RCC 7860 (cell line): ENCODE data around the gene NPEPPS.
"Not testable (repeated sequence)": the region's sequence is repeated elsewhere in the genome, so short reads cannot be mapped to it uniquely, and the experiment has no call there.

Experiments used
- DNase-seq: peaks from one replicate; pipeline ENCODE4 v3.0.0-alpha.2; 2015; ENCODE audit warnings: low spot score
- FAIRE-seq: peaks from 2 replicates; lab custom pipeline; 2012; peaks lifted over from hg19 to GRCh38; lab: Jason Lieb, UNC

The NPEPPS gene

GRCh38 chr17:47560517-47561043 lies 29.7 kb downstream of the NPEPPS start:
- not testable (repeated sequence) for FAIRE-seq, DNase-seq

- FAIRE-seq, DNase-seq: not testable (repeated sequence)
These were observed 30.9 kb downstream of the NPEPPS start for GRCh38 chr17:47561698-47562405.

- DNase-seq, result not testable (repeated sequence)
- peak; percentile 49 for FAIRE-seq
These were observed 31.4 kb downstream of the NPEPPS start for GRCh38 chr17:47562406-47562705.

- DNase-seq, FAIRE-seq: not testable (repeated sequence)
These were observed 36.4 kb downstream of the NPEPPS start for GRCh38 chr17:47567261-47567660.

GRCh38 chr17:47572561-47572960 lies 41.7 kb downstream of the NPEPPS start:
- not testable (repeated sequence) for FAIRE-seq, DNase-seq

- FAIRE-seq, DNase-seq: not testable (repeated sequence)
These were observed 51.5 kb downstream of the NPEPPS start for GRCh38 chr17:47582416-47582815.

- not testable (repeated sequence) for DNase-seq, FAIRE-seq
These were observed 55.6 kb downstream of the NPEPPS start for GRCh38 chr17:47586378-47587055.

GRCh38 chr17:47593522-47593921 lies 62.6 kb downstream of the NPEPPS start:
- DNase-seq, FAIRE-seq: not testable (repeated sequence)

GRCh38 chr17:47603830-47604597 lies 73.1 kb downstream of the NPEPPS start:
- DNase-seq, result no peak
- peak; percentile 15 for FAIRE-seq

GRCh38 chr17:47604598-47604927 lies 73.7 kb downstream of the NPEPPS start:
- no peak for DNase-seq
- no peak for FAIRE-seq

- FAIRE-seq (no peak), DNase-seq (no peak)
These were observed 74.1 kb downstream of the NPEPPS start for GRCh38 chr17:47605011-47605410.

GRCh38 chr17:47607481-47607880 lies 76.6 kb downstream of the NPEPPS start:
- FAIRE-seq (no peak), DNase-seq (no peak)

GRCh38 chr17:47611372-47612350 lies 80.8 kb downstream of the NPEPPS start:
- FAIRE-seq, result no peak
- peak; percentile 14 for DNase-seq

- DNase-seq (peak; percentile 58), FAIRE-seq (peak; percentile 67)
These were observed 85.0 kb downstream of the NPEPPS start for GRCh38 chr17:47615766-47616424.

GRCh38 chr17:47618410-47618809 lies 87.5 kb downstream of the NPEPPS start:
- DNase-seq (no peak), FAIRE-seq (no peak)

GRCh38 chr17:47620503-47621245 lies 89.8 kb downstream of the NPEPPS start:
- no peak for FAIRE-seq
- DNase-seq, result no peak

GRCh38 chr17:47621293-47622179 lies 90.6 kb downstream of the NPEPPS start:
- DNase-seq (peak; percentile 80), FAIRE-seq (peak; percentile 94)

- FAIRE-seq (no peak), DNase-seq (no peak)
These were observed 91.3 kb downstream of the NPEPPS start for GRCh38 chr17:47622180-47622549.
